MG63 (cell line): Measurements from ENCODE around the gene FBXO31. TPM values are rescaled to one million over a fixed set of nuclear protein-coding genes. Genes with fewer than 3 reads are reported as not detected.
"Not testable (repeated sequence)": the region's sequence is repeated elsewhere in the genome, so short reads cannot be mapped to it uniquely, and the experiment has no call there.

Experiments used
- DNase-seq: peaks from one replicate; pipeline ENCODE4 v3.0.0-alpha.2; 2020
- H3K27me3 ChIP-seq: fragments of 250-450 bp; sonication (Bioruptor Pico); 2 replicates; pipeline ENCODE4 v1.5.1; 2020; ENCODE audit warnings: mild to moderate bottlenecking, moderate library complexity
- H3K36me3 ChIP-seq: fragments of 250-450 bp; sonication (Bioruptor Pico); 2 replicates; pipeline ENCODE4 v1.5.1; 2020; ENCODE audit warnings: mild to moderate bottlenecking, moderate library complexity
- H3K4me3 ChIP-seq: fragments of 250-450 bp; sonication (Bioruptor Pico); 2 replicates; pipeline ENCODE4 v1.5.1; 2020; ENCODE audit warnings: mild to moderate bottlenecking, moderate library complexity
- H3K9me3 ChIP-seq: fragments of 250-450 bp; sonication (Bioruptor Pico); 2 replicates; pipeline ENCODE4 v1.5.1; 2020; ENCODE audit warnings: mild to moderate bottlenecking, moderate library complexity
- total RNA-seq: library from RNA; depleted of rRNA; stranded (reverse); fragments of >200 nt; shearing (Covaris generic); gene quantifications from 2 replicates; pipeline ENCODE4 v1.2.3, GENCODE V29; 2014; ENCODE audit warnings: low replicate concordance

The FBXO31 gene
- total RNA-seq, 1 experiment from 2014 or later = 12.6 TPM

GRCh38 chr16:87391950-87392820 is 8.6 kb upstream of the FBXO31 start, which contains the start of gene MAP1LC3B:
Gene MAP1LC3B, plus strand, starts transcription at chr16:87392336. Its CDS starts 92 bp downstream, at chr16:87392428.
- H3K4me3 ChIP-seq = peak within 1 kb of the TSS; percentile 56
- H3K9me3 ChIP-seq = no peaks in the 10 kb centered on the region
- no peaks in the 10 kb centered on the region for H3K36me3 ChIP-seq
- H3K27me3 ChIP-seq = no peaks in the 10 kb centered on the region
- peak; percentile 87 for DNase-seq

- Histone ChIP-seq H3K4me3 (peak overlapping the region; percentile 56), H3K36me3 (no peaks in the 10 kb centered on the region), H3K9me3 (no peaks in the 10 kb centered on the region), H3K27me3 (no peaks in the 10 kb centered on the region)
- no peak for DNase-seq
Observed at GRCh38 chr16:87391324-87391949, 7.9 kb upstream of the FBXO31 start.

DNA sequence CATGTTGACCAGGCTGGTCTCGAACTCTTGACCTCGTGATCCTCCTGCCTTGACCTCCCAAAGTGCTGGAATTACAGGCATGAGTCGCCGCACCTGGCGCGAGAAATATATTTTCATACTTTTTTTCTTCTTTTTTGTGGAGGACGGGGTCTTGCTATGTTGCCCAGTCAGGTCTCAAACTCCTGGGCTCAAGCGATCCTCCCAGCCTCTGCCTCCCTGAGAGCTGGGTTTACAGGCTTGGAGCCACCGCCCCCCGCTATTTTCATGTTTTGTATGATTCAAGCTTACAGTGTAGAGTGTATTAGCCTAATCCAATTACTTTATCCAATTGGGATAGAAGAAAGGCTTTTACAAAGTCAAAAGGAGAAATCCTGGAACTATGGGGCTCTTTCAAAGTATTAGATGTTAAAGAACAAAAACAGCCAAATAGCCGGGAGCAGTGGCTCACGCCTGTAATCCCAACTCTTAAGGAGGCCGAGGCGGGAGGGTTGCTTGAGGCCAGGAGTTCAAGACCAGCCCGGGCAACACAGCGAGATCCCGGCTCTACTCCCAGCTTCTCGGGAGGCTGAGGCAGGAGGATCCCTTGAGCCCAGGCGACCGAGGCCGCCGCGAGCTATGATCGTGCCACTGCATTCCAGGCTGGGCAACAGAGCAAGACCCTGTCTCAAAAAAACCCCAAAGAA is 7.2 kb upstream of the FBXO31 start:
- Histone ChIP-seq H3K4me3 (no peak overlapping the region; the same call in 1 of the 2 replicates), H3K9me3 (no peaks in the 10 kb centered on the region), H3K27me3 (no peaks in the 10 kb centered on the region), H3K36me3 (no peaks in the 10 kb centered on the region)
- DNase-seq = no peak

DNA sequence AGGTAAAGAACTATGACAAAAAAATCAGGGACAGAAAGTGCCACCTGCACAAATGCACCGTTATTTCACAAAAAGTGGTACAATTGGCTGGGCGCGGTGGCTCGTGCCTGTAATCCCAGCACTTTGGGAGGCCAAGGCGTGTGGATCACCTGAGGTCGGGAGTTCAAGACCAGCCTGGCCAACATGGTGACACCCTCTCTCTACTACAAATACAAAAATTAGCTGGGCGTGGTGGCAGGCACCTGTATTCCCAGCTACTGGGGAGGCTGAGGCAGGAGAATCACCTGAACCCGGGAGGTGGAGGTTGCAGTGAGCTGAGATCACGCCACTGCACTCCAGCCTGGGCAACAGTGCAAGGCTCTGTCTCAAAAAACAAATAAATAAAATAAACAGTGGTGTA is 6.3 kb upstream of the FBXO31 start:
- DNase-seq, H3K4me3 ChIP-seq, H3K36me3 ChIP-seq, H3K9me3 ChIP-seq, H3K27me3 ChIP-seq: not testable (repeated sequence)

- no peak overlapping the region for H3K4me3 ChIP-seq
- no peak for DNase-seq
- H3K27me3 ChIP-seq = no peaks in the 10 kb centered on the region
- H3K36me3 ChIP-seq = no peaks in the 10 kb centered on the region
- no peaks in the 10 kb centered on the region for H3K9me3 ChIP-seq
Observed at GRCh38 chr16:87389245-87389644, 5.7 kb upstream of the FBXO31 start.

GRCh38 chr16:87388818-87389134 is 5.2 kb upstream of the FBXO31 start:
- H3K27me3 ChIP-seq = no peaks in the 10 kb centered on the region

DNA sequence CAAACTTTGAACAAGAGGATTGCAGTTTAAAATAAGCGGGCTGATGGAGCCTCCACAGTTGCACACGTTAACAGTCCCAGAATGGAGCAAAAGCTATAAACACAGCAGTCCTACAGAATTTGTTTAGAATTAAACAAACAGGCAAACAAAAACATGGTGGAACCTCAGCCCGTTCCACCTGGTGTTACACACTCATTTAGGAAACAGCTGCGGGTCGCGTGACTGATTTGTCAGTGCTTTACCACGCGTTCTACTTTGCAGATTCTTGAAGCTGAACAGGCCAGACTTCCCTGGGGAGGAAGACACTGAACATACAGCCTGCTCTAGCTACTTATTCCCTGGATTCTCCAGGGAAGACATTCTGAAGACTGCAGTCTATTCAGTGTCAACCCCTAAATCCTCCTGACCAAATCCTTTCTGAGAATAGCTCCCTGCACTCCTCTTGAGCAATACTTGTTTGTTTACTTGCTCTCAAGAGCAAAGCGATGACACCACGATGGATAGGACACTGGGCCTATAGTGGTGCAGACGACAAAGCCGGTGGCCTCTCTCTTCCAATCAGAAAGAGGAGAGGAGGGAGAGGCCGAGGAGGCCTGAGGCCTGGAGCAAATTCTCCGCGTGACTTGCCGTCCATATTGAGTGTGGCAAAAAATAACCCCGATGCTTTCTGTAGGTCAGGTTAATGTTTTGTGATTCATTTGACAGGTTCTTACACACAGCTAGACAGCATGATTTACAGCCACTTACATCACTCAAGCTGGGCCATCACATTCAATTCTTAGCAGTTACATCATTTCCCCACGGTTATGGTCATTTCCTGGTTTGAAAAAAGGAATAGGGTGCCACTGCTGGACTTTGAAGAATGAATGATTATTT is 4.6 kb upstream of the FBXO31 start:
- no peaks in the 10 kb centered on the region for H3K27me3 ChIP-seq
- H3K4me3 ChIP-seq = no peak overlapping the region
- no peaks in the 10 kb centered on the region for H3K36me3 ChIP-seq
- DNase-seq = peak; percentile 93
- no peaks in the 10 kb centered on the region for H3K9me3 ChIP-seq

More at GRCh38 chr16:87388818-87389134, 5.2 kb upstream of the FBXO31 start:
- no peak for DNase-seq
- Histone ChIP-seq H3K9me3 (no peaks in the 10 kb centered on the region), H3K36me3 (no peaks in the 10 kb centered on the region), H3K4me3 (no peak overlapping the region)

GRCh38 chr16:87384875-87385167 is 1.2 kb upstream of the FBXO31 start:
- peak overlapping the region; percentile 61 for H3K4me3 ChIP-seq
- not testable (repeated sequence) for H3K27me3 ChIP-seq, H3K36me3 ChIP-seq, DNase-seq, H3K9me3 ChIP-seq

- DNase-seq = peak; percentile 51
- peak overlapping the region; percentile 61 for H3K4me3 ChIP-seq
- no peaks in the 10 kb centered on the region for H3K36me3 ChIP-seq
- H3K9me3 ChIP-seq = no peaks in the 10 kb centered on the region
- no peaks in the 10 kb centered on the region for H3K27me3 ChIP-seq
Observed at GRCh38 chr16:87384162-87384874, 742 bp upstream of the FBXO31 start.

GRCh38 chr16:87382023-87382785 is 1.4 kb downstream of the FBXO31 start:
- Histone ChIP-seq H3K27me3 (no peaks in the 10 kb centered on the region), H3K4me3 (peak overlapping the region; percentile 61), H3K36me3 (no peaks in the 10 kb centered on the region), H3K9me3 (no peaks in the 10 kb centered on the region)
- DNase-seq = no peak

DNA sequence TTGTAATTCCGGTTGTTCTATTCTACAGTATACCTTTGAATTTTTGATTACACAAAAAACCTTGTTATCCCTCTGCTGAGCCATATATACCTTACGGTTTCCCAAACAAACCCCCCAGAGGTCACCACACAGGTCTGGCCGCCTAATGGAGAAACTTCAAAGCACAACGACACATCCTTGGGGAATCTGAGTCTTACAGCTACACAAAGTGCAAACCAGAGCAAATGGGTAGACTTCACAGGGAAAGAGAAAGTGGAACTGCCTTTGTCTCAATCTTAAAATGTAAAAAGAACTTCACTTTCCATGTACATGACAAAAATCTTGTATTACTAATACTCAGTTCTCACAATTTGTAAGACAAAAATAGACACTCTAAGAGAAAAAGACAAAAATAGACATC is 2.7 kb downstream of the FBXO31 start:
- H3K4me3 ChIP-seq = no peak overlapping the region
- DNase-seq = no peak

DNA sequence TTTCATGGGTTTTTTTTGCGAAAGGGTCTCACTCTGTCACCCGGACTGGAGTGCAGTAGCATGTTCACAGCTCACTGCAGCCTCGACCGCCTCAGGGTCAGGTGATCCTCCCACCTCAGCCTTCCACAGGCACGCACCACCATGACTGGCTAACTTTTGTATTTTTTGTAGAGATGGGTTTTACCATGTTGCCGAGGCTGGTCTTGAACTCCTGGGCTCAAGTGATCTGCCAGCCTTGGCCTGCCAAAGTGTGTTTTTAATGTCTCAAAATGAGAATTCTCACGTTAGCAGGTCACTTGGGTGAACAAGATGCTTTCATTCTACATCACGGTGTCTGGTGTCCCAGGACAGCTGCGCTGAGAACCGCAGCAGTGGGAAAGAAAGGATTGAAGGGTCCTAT is 3.2 kb downstream of the FBXO31 start:
- Histone ChIP-seq H3K36me3 (no peaks in the 10 kb centered on the region; the same call in 1 of the 2 replicates), H3K4me3 (no peak overlapping the region), H3K27me3 (no peaks in the 10 kb centered on the region), H3K9me3 (no peaks in the 10 kb centered on the region)
- no peak for DNase-seq

More for the DNA sequence above, 2.7 kb downstream of the FBXO31 start:
- no peaks in the 10 kb centered on the region for H3K27me3 ChIP-seq
- no peaks in the 10 kb centered on the region for H3K36me3 ChIP-seq
- no peaks in the 10 kb centered on the region for H3K9me3 ChIP-seq

- H3K27me3 ChIP-seq, H3K36me3 ChIP-seq, H3K4me3 ChIP-seq, DNase-seq, H3K9me3 ChIP-seq: not testable (repeated sequence)
Observed at GRCh38 chr16:87379312-87379752, 4.2 kb downstream of the FBXO31 start.

DNA sequence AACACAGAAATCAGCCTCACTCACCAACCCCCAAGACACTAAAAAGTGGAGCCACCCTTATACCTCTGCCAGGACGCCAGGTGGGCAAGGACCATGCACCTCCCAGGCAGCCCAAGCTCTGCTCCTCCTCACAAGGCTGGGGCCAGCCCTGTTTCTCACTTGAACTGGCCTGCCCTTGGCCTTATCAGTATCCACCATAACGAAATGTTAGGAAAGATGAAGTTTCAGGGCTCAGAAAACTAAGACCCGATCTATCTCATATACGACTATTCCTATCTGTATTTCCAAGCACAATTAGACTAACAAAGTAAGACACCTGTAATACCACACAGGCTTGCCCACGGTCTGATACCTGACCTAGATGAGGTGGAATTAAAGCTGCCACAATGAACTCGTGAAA is 6.9 kb downstream of the FBXO31 start:
- H3K27me3 ChIP-seq = no peaks in the 10 kb centered on the region
- H3K4me3 ChIP-seq = no peak overlapping the region
- H3K9me3 ChIP-seq = no peaks in the 10 kb centered on the region
- no peak for DNase-seq
- H3K36me3 ChIP-seq = no peaks in the 10 kb centered on the region; the same call in 1 of the 2 replicates

GRCh38 chr16:87375426-87376135 is 8.0 kb downstream of the FBXO31 start:
- Histone ChIP-seq H3K27me3 (no peaks in the 10 kb centered on the region), H3K36me3 (no peaks in the 10 kb centered on the region; the same call in 1 of the 2 replicates), H3K4me3 (no peak overlapping the region), H3K9me3 (no peaks in the 10 kb centered on the region)
- DNase-seq = peak; percentile 35
